Activated naive CD4-positive, alpha-beta T cell treated with anti-CD3 and anti-CD28 coated beads for 36 hours (primary cell): ENCODE data around the gene CA5A. TPM values are rescaled to one million over a fixed set of nuclear protein-coding genes. Genes with fewer than 3 reads are reported as not detected.

ENCODE experiments used
- CTCF ChIA-PET: fragments of 350-600 bp; sonication (Branson Sonifier 250); formaldehyde crosslinking; loops from one replicate; lab custom pipeline; 2021; ENCODE audit warnings: antibody characterized with exemption; lab: Charles Lee
- DNase-seq: peaks from one replicate; pipeline ENCODE4 v3.0.0-alpha.2; 2020
- H3K27ac Mint-ChIP-seq: one replicate; pipeline ENCODE4 v1.8.0; 2021; ENCODE audit warnings: mild to moderate bottlenecking, mixed read lengths
- H3K27me3 Mint-ChIP-seq: one replicate; pipeline ENCODE4 v1.8.0; 2021; ENCODE audit warnings: low read depth, mixed read lengths
- H3K36me3 Mint-ChIP-seq: one replicate; pipeline ENCODE4 v1.8.0; 2021; ENCODE audit warnings: low read depth, mixed read lengths
- H3K4me1 Mint-ChIP-seq: one replicate; pipeline ENCODE4 v1.8.0; 2021; ENCODE audit warnings: low read depth, mixed read lengths
- H3K4me3 Mint-ChIP-seq: one replicate; pipeline ENCODE4 v1.8.0; 2021; ENCODE audit warnings: mild to moderate bottlenecking, moderate library complexity, mixed read lengths
- H3K9me3 Mint-ChIP-seq: one replicate; pipeline ENCODE4 v1.8.0; 2021; ENCODE audit warnings: mixed read lengths
- intact Hi-C: fragments of 100-400 bp; cut with micrococcal nuclease; formaldehyde crosslinking; loops from one replicate; pipeline ENCODE4 v1.15.1; 2023
- total RNA-seq, 2 experiments: library from RNA; stranded (reverse); gene quantifications; one replicate each; pipeline ENCODE4 v1.2.3, GENCODE V29; 2021

The CA5A gene
- total RNA-seq, 2 experiments from 2014 or later: not detected

- CTCF ChIA-PET: interaction anchor here (0.6 to 1.1 kb wide), 3 partner anchors 8 to 12 kb away, joined by 3 to 5 read pairs (median 3); no protein-coding TSS in a partner anchor
- H3K4me3 Mint-ChIP-seq: no peak overlapping the region
Observed at GRCh38 chr16:87960852-87961251, 24.5 kb upstream of the CA5A start.

DNA sequence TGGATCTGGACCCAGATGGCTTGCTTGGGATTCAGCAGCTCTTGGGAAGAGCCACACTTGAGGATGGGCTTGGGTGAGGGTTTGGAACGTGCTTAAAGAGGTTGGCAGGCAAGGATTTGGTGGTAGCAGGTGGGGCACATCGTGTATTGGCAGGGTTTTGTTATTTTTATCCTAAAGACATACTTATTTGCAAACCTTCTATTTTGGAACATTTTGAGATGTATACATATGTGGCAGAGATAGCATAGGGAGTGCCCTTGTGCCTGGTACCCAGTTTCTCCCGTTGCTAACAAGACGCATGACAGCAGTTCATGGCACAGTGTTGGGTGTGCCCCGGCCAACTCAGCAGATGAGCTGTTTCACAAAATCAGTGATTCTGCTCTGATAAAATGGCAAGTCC is 24.0 kb upstream of the CA5A start:
- CTCF ChIA-PET: interaction anchor here (0.6 to 1.1 kb wide), 4 partner anchors 8 to 329 kb away, joined by 3 to 5 read pairs (median 3); no protein-coding TSS in a partner anchor

More at GRCh38 chr16:87960852-87961251, 24.5 kb upstream of the CA5A start:
- DNase-seq: no peak
- Mint-ChIP-seq H3K9me3 (no peaks in the 10 kb centered on the region), H3K27ac (no peak overlapping the region), H3K36me3 (peaks cover 6% of the 10 kb centered on the region), H3K4me1 (peaks cover 91% of the 10 kb centered on the region), H3K27me3 (no peaks in the 10 kb centered on the region)
- intact Hi-C loops: no loop called here

GRCh38 chr16:87959391-87959990 is 23.2 kb upstream of the CA5A start:
- CTCF ChIA-PET: no interaction called here
- Mint-ChIP-seq H3K27me3 (no peaks in the 10 kb centered on the region), H3K4me3 (peak overlapping the region; percentile 68), H3K27ac (peak overlapping the region; percentile 85), H3K36me3 (peaks cover 8% of the 10 kb centered on the region), H3K4me1 (peaks cover 92% of the 10 kb centered on the region), H3K9me3 (no peaks in the 10 kb centered on the region)
- intact Hi-C loops: loop anchor here (5.0 kb wide), 1 partner anchor 478 kb away; no protein-coding TSS in a partner anchor
- no peak for DNase-seq

More for the DNA sequence above, 24.0 kb upstream of the CA5A start:
- H3K4me1 Mint-ChIP-seq: peaks cover 92% of the 10 kb centered on the region
- H3K4me3 Mint-ChIP-seq: peak overlapping the region; percentile 68
- H3K9me3 Mint-ChIP-seq: no peaks in the 10 kb centered on the region
- H3K36me3 Mint-ChIP-seq: peaks cover 8% of the 10 kb centered on the region
- no peak for DNase-seq
- intact Hi-C loops: no loop called here
- H3K27me3 Mint-ChIP-seq: no peaks in the 10 kb centered on the region
- H3K27ac Mint-ChIP-seq: peak overlapping the region; percentile 39

GRCh38 chr16:87958632-87959031 is 22.3 kb upstream of the CA5A start:
- Mint-ChIP-seq H3K36me3 (peaks cover 11% of the 10 kb centered on the region), H3K27me3 (no peaks in the 10 kb centered on the region), H3K4me3 (no peak overlapping the region), H3K9me3 (no peaks in the 10 kb centered on the region), H3K27ac (no peak overlapping the region), H3K4me1 (peaks cover 91% of the 10 kb centered on the region)
- intact Hi-C loops: loop anchor here (5.0 kb wide), 1 partner anchor 479 kb away; no protein-coding TSS in a partner anchor
- CTCF ChIA-PET: no interaction called here
- DNase-seq: no peak

DNA sequence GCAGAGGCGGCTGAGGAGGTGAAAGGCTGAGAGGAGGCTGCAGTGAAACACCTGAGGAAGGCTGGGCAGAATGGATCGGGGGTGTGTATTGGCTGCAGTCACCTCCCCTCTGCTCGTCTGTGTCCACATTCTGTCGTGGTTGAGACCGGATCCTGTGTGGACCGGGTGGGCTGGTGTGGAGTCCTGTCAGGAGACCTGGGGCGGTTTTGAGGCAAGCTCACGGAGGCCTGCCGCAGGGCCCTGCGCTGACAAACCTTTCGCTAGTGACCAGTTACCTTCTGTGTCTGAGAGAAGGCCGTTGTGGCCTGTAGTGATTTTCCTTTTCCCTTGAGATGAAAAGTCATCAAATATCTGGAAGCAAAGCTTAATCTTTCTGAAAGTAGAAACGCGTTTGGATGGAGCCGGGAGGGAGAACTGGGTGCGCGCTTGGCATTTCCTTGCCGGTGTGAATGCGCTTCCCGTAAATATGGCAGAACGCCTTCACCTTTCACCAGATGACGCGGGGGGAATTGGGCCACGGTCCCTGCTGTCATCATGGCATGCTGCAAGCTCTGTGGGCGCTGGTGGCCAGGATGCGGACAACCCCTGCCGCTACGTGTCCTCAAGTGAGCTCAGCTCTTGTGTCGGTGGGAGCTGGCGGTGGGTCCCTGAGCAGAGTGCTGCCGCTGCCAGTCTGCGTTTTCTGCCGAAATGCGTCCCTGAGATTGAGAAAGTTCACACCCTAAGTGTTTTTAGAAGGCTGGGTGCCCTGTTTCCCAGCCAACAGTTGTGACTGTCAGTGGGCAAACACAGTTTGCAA is 21.2 kb upstream of the CA5A start:
- H3K4me1 Mint-ChIP-seq: peaks cover 89% of the 10 kb centered on the region
- H3K36me3 Mint-ChIP-seq: peaks cover 11% of the 10 kb centered on the region
- peak overlapping the region; percentile 80 for H3K4me3 Mint-ChIP-seq
- intact Hi-C loops: loop anchor here (1.0 to 5.0 kb wide), 3 partner anchors 48 to 480 kb away; no protein-coding TSS in a partner anchor
- CTCF ChIA-PET: interaction anchor here (0.9 to 1.8 kb wide), 6 partner anchors 9 to 481 kb away, joined by 3 to 5 read pairs (median 4); no protein-coding TSS in a partner anchor
- DNase-seq: no peak
- peak overlapping the region; percentile 99 for H3K27ac Mint-ChIP-seq
- no peaks in the 10 kb centered on the region for H3K27me3 Mint-ChIP-seq
- H3K9me3 Mint-ChIP-seq: no peaks in the 10 kb centered on the region

GRCh38 chr16:87956365-87957231 is 20.3 kb upstream of the CA5A start:
- CTCF ChIA-PET: interaction anchor here (0.6 to 1.8 kb wide), 10 partner anchors 10 to 482 kb away, joined by 3 to 5 read pairs (median 3); no protein-coding TSS in a partner anchor
- DNase-seq: peak; percentile 91
- H3K27ac Mint-ChIP-seq: peak overlapping the region; percentile 99
- H3K4me1 Mint-ChIP-seq: peaks cover 90% of the 10 kb centered on the region
- intact Hi-C loops: loop anchor here (1.0 to 5.0 kb wide), 3 partner anchors 49 to 481 kb away; no protein-coding TSS in a partner anchor
- peak overlapping the region; percentile 80 for H3K4me3 Mint-ChIP-seq
- no peaks in the 10 kb centered on the region for H3K27me3 Mint-ChIP-seq
- peaks cover 17% of the 10 kb centered on the region for H3K36me3 Mint-ChIP-seq
- H3K9me3 Mint-ChIP-seq: no peaks in the 10 kb centered on the region

DNA sequence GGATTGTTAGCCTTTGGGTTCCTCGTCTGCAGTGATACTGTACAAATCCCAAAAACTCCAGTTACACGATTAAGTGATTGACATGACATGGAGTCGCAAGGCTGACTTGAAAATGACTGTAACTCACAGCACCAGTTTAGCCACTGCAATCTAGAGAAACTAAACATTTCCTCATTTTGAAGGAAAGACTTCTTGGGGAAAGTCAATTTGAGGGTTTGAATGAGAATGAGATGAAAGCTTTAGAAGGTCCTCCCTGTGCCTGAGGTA is 19.7 kb upstream of the CA5A start:
- no peaks in the 10 kb centered on the region for H3K27me3 Mint-ChIP-seq
- peaks cover 86% of the 10 kb centered on the region for H3K4me1 Mint-ChIP-seq
- H3K9me3 Mint-ChIP-seq: no peaks in the 10 kb centered on the region
- DNase-seq: no peak
- intact Hi-C loops: loop anchor here (2.0 to 5.0 kb wide), 2 partner anchors 85 to 481 kb away; no protein-coding TSS in a partner anchor
- peak overlapping the region; percentile 80 for H3K4me3 Mint-ChIP-seq
- H3K36me3 Mint-ChIP-seq: peaks cover 17% of the 10 kb centered on the region
- peak overlapping the region; percentile 99 for H3K27ac Mint-ChIP-seq
- CTCF ChIA-PET: interaction anchor here (0.6 to 1.8 kb wide), 5 partner anchors 11 to 179 kb away, joined by 3 to 5 read pairs (median 3); no protein-coding TSS in a partner anchor

- Mint-ChIP-seq H3K27ac (peak overlapping the region; percentile 99), H3K4me3 (peak overlapping the region; percentile 26), H3K9me3 (no peaks in the 10 kb centered on the region), H3K36me3 (peaks cover 17% of the 10 kb centered on the region), H3K4me1 (peaks cover 83% of the 10 kb centered on the region), H3K27me3 (no peaks in the 10 kb centered on the region)
- intact Hi-C loops: loop anchor here (1.0 to 5.0 kb wide), 3 partner anchors 8 to 482 kb away; no protein-coding TSS in a partner anchor
- DNase-seq: peak; percentile 54
- CTCF ChIA-PET: interaction anchor here (0.7 to 1.1 kb wide), 2 partner anchors 84 to 209 kb away, joined by 3 read pairs; no protein-coding TSS in a partner anchor
Observed at GRCh38 chr16:87955302-87956097, 19.2 kb upstream of the CA5A start.

GRCh38 chr16:87954826-87955225 is 18.5 kb upstream of the CA5A start:
- Mint-ChIP-seq H3K27ac (peak overlapping the region; percentile 99), H3K4me3 (no peak overlapping the region), H3K27me3 (no peaks in the 10 kb centered on the region), H3K4me1 (peaks cover 76% of the 10 kb centered on the region), H3K36me3 (peaks cover 17% of the 10 kb centered on the region), H3K9me3 (no peaks in the 10 kb centered on the region)
- intact Hi-C loops: loop anchor here (1.0 to 5.0 kb wide), 3 partner anchors 8 to 482 kb away; no protein-coding TSS in a partner anchor
- no peak for DNase-seq
- CTCF ChIA-PET: interaction anchor here (0.7 kb wide), 1 partner anchor 208 kb away, joined by 3 read pairs; no protein-coding TSS in a partner anchor

- H3K4me3 Mint-ChIP-seq: no peak overlapping the region
- no peaks in the 10 kb centered on the region for H3K27me3 Mint-ChIP-seq
- DNase-seq: no peak
- peak overlapping the region; percentile 99 for H3K27ac Mint-ChIP-seq
- peaks cover 71% of the 10 kb centered on the region for H3K4me1 Mint-ChIP-seq
- CTCF ChIA-PET: no interaction called here
- H3K36me3 Mint-ChIP-seq: peaks cover 17% of the 10 kb centered on the region
- H3K9me3 Mint-ChIP-seq: no peaks in the 10 kb centered on the region
- intact Hi-C loops: loop anchor here (5.0 kb wide), 1 partner anchor 33 kb away; no protein-coding TSS in a partner anchor
Observed at GRCh38 chr16:87954361-87954760, 18.0 kb upstream of the CA5A start.
